Measurements from ENCODE around the gene SEMA3A. TPM values are rescaled to one million over a fixed set of nuclear protein-coding genes. Genes with fewer than 3 reads are reported as not detected.

Gene SEMA3A
- total RNA-seq, 1 experiment from 2014 or later, result 6.3 TPM

DNA sequence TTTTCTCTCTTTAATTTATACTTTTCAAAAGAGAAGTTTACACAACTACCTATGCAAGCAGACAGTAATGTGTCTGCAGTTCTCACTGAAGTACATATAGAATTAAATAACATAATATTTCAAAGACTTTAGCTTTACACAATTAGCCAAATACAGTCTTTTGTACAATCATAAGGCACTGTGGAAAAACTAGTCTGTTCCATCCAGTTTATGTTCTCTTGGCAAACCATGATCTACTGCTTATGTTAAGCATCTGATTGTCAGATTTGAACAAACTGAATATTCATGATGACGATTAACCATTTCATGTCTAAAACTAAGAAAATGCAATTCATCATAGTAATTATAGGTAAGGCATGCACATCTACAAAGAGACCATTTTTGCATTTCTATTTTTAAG, 842 bp downstream of the SEMA3A start:
- DNase-seq, result no peak
- no peaks in the 10 kb centered on the region for H3K27me3 ChIP-seq (ENCODE audit: insufficient read depth, low read depth)
- TF ChIP-seq EZH2 (IDR thresholded peaks at IDR 0.05; ENCODE audit: low read depth) (no peak), CTCF (conservative IDR thresholded peaks at IDR 0.05) (no peak)
- no peak overlapping the region for H3K27ac ChIP-seq
- intact Hi-C loops (cut with micrococcal nuclease; ENCODE audit: unreplicated experiment), result loop anchor here (5.0 to 10.0 kb wide), 2 partner anchors 334 to 511 kb away; no protein-coding TSS in a partner anchor
- ChIA-PET CTCF (interaction anchor here (1.0 kb wide), 1 partner anchor 258 kb away, joined by 3 read pairs; no protein-coding TSS in a partner anchor), POLR2A (ENCODE audit: unreplicated experiment) (interaction anchor here (0.6 to 0.8 kb wide), 2 partner anchors 212 to 445 kb away, joined by 3 to 6 read pairs; no protein-coding TSS in a partner anchor)
- 0 out of 2 replicates have a peak, but pooled peaks cover under 1% of the 10 kb centered on the region for H3K4me1 ChIP-seq (replicated peaks; ENCODE audit: insufficient read depth)
- no peaks in the 10 kb centered on the region; the same call in 1 of the 2 replicates for H3K9me3 ChIP-seq (ENCODE audit: insufficient read depth, low read depth)
- H3K4me3 ChIP-seq, result no peak overlapping the region
- no peaks in the 10 kb centered on the region for H4K20me1 ChIP-seq (ENCODE audit: insufficient read depth)
- H3K9me2 ChIP-seq (ENCODE audit: insufficient read depth), result no peaks in the 10 kb centered on the region; the same call in 1 of the 2 replicates
- H3F3A ChIP-seq (ENCODE audit: insufficient read depth, low read depth), result no peaks in the 10 kb centered on the region
- no peak overlapping the region for H2AFZ ChIP-seq
- no peaks in the 10 kb centered on the region for H3K36me3 ChIP-seq (ENCODE audit: low read depth)
- BruUV-seq (replicated peaks), result no TSS peak
- H3K4me2 ChIP-seq, result no peak overlapping the region
- no peaks in the 10 kb centered on the region for H3K79me2 ChIP-seq (ENCODE audit: low read depth)

GRCh38 chr7:84191842-84192241, 2.7 kb downstream of the SEMA3A start:
- BruUV-seq (replicated peaks), result no TSS peak
- Histone ChIP-seq H3K27ac (no peak overlapping the region), H3K4me2 (no peak overlapping the region), H2AFZ (no peak overlapping the region), H3K79me2 (ENCODE audit: low read depth) (no peaks in the 10 kb centered on the region), H3K36me3 (ENCODE audit: low read depth) (no peaks in the 10 kb centered on the region), H3F3A (ENCODE audit: insufficient read depth, low read depth) (no peaks in the 10 kb centered on the region), H3K4me3 (no peak overlapping the region), H3K4me1 (replicated peaks; ENCODE audit: insufficient read depth) (peaks cover 18% of the 10 kb centered on the region), H4K20me1 (ENCODE audit: insufficient read depth) (no peaks in the 10 kb centered on the region), H3K9me2 (ENCODE audit: insufficient read depth) (no peaks in the 10 kb centered on the region; the same call in 1 of the 2 replicates), H3K27me3 (ENCODE audit: insufficient read depth, low read depth) (no peaks in the 10 kb centered on the region), H3K9me3 (ENCODE audit: insufficient read depth, low read depth) (no peaks in the 10 kb centered on the region; the same call in 1 of the 2 replicates)
- intact Hi-C loops (cut with micrococcal nuclease; ENCODE audit: unreplicated experiment), result loop anchor here (5.0 to 10.0 kb wide), 2 partner anchors 335 to 513 kb away; no protein-coding TSS in a partner anchor
- TF ChIP-seq CTCF (conservative IDR thresholded peaks at IDR 0.05) (no peak), EZH2 (IDR thresholded peaks at IDR 0.05; ENCODE audit: low read depth) (no peak)
- ChIA-PET CTCF (no interaction called here), POLR2A (ENCODE audit: unreplicated experiment) (interaction anchor here (0.7 kb wide), 1 partner anchor 9 kb away, joined by 3 read pairs; no protein-coding TSS in a partner anchor)
- no peak for DNase-seq

- intact Hi-C loops (cut with micrococcal nuclease; ENCODE audit: unreplicated experiment), result loop anchor here (5.0 to 10.0 kb wide), 2 partner anchors 336 to 514 kb away; no protein-coding TSS in a partner anchor
- H3K4me1 ChIP-seq (replicated peaks; ENCODE audit: insufficient read depth), result peaks cover 18% of the 10 kb centered on the region
- no peak for DNase-seq
These were observed 3.3 kb downstream of the SEMA3A start for GRCh38 chr7:84191261-84191660.

More at GRCh38 chr7:84191261-84191660, 3.3 kb downstream of the SEMA3A start:
- no peaks in the 10 kb centered on the region for H4K20me1 ChIP-seq (ENCODE audit: insufficient read depth)
- no peaks in the 10 kb centered on the region for H3K27me3 ChIP-seq (ENCODE audit: insufficient read depth, low read depth)
- no peak overlapping the region for H3K27ac ChIP-seq
- H3F3A ChIP-seq (ENCODE audit: insufficient read depth, low read depth), result no peaks in the 10 kb centered on the region
- ChIA-PET POLR2A (ENCODE audit: unreplicated experiment) (interaction anchor here (0.5 kb wide), 1 partner anchor 212 kb away, joined by 3 read pairs; no protein-coding TSS in a partner anchor), CTCF (interaction anchor here (0.6 kb wide), 1 partner anchor 11 kb away, joined by 3 read pairs; no protein-coding TSS in a partner anchor)
- H3K36me3 ChIP-seq (ENCODE audit: low read depth), result no peaks in the 10 kb centered on the region
- no peak overlapping the region for H3K4me3 ChIP-seq
- H3K9me3 ChIP-seq (ENCODE audit: insufficient read depth, low read depth), result peaks cover 2% of the 10 kb centered on the region
- H3K4me2 ChIP-seq, result no peak overlapping the region
- no peak overlapping the region for H2AFZ ChIP-seq
- H3K9me2 ChIP-seq (ENCODE audit: insufficient read depth), result no peaks in the 10 kb centered on the region; the same call in 1 of the 2 replicates
- BruUV-seq (replicated peaks), result no TSS peak
- no peaks in the 10 kb centered on the region for H3K79me2 ChIP-seq (ENCODE audit: low read depth)
- no peak for TF ChIP-seq CTCF (conservative IDR thresholded peaks at IDR 0.05)

Measured in PC-9 (cell line).